Tibial nerve (tissue), 3 donors: ENCODE measurements around the gene HBP1.
A peak's percentile ranks its signal among the peaks of the same experiment; 100 is the strongest.

ENCODE experiments used
- CTCF ChIP-seq, 5 experiments: fragments of 200-600 bp in 3 of 5; fragments of 450-650 bp in 2 of 5; sonication (generic) in 3 of 5; IDR thresholded peaks; one replicate each; pipeline ENCODE4 v1.5.1; 2016 to 2019; ENCODE audit warnings: antibody characterized with exemption in 5 of 5, mild to moderate bottlenecking in 3 of 5, moderate library complexity in 2 of 5
- POLR2A ChIP-seq, 2 donors: fragments of 450-650 bp; IDR thresholded peaks; one replicate each; pipeline ENCODE4 v1.6.1; 2017; ENCODE audit warnings: antibody characterized with exemption in 2 of 2, mild to moderate bottlenecking in 2 of 2, moderate library complexity in 2 of 2

- TF ChIP-seq CTCF (IDR thresholded peaks at IDR 0.05) (peak in 1 of 5 experiments; percentile 0), POLR2A (IDR thresholded peaks at IDR 0.05) (no peak)
Measured at GRCh38 chr7:107170051-107170915, 1.5 kb downstream of the HBP1 start.
